Hair follicle dermal papilla cell (primary cell): ENCODE measurements around the gene ZNF513. TPM values are rescaled to one million over a fixed set of nuclear protein-coding genes. Genes with fewer than 3 reads are reported as not detected.

Experiments
- total RNA-seq: library from RNA; depleted of rRNA; stranded (reverse); fragments of >200 nt; gene quantifications from 2 replicates; pipeline ENCODE4 v1.2.3, GENCODE V29; 2012

The ZNF513 gene
- total RNA-seq: 11.8 and 14.1 TPM in 2 replicates

GRCh38 chr2:27380626-27381545 is at the start of gene ZNF513:
Gene ZNF513 (minus strand): TSS chr2:27380734. CDS start chr2:27380526, 208 bp downstream.

GRCh38 chr2:27428213-27428977 is 47.9 kb upstream of the ZNF513 start, which contains the start of gene NRBP1:
Gene NRBP1 (plus strand): TSS chr2:27428631. CDS start chr2:27433274, 4,643 bp downstream.

GRCh38 chr2:27409321-27410073 is 29.0 kb upstream of the ZNF513 start, which contains the start of gene PPM1G:
Gene PPM1G (minus strand): TSS chr2:27409591. CDS start chr2:27409422, 169 bp downstream.

GRCh38 chr2:27370026-27370815 is 10.3 kb downstream of the ZNF513 start, which contains the start of the genes EIF2B4 and SNX17:
Gene EIF2B4 (minus strand): TSS chr2:27370338. CDS start chr2:27370314, 24 bp downstream.
Gene SNX17 (plus strand): TSS chr2:27370616. CDS start chr2:27370744, 128 bp downstream.

GRCh38 chr2:27356382-27357181 is 24.0 kb downstream of the ZNF513 start, which contains the start of gene GTF3C2:
Gene GTF3C2 (minus strand): TSS chr2:27356764. CDS start chr2:27343554, 13,210 bp downstream.

Other genes with a start within 250 kb of the ZNF513 start
- 43.2 and 45.2 TPM in 2 replicates for gene PREB, start 246.1 kb downstream of the ZNF513 start, total RNA-seq
- gene PRR30, start 241.3 kb downstream of the ZNF513 start, total RNA-seq: not detected in 2 replicates
- gene TCF23, start 231.7 kb downstream of the ZNF513 start, total RNA-seq: not detected in 2 replicates
- 153 TPM in 2 replicates for gene ATRAID, start 168.7 kb downstream of the ZNF513 start, total RNA-seq
- gene SLC5A6, start 168.5 kb downstream of the ZNF513 start, total RNA-seq: 17.0 and 19.8 TPM in 2 replicates
- gene CAD, start 163.4 kb downstream of the ZNF513 start, total RNA-seq: 33.2 and 44.8 TPM in 2 replicates
- gene SLC30A3, start 117.7 kb downstream of the ZNF513 start, total RNA-seq: not detected in 2 replicates
- gene DNAJC5G, start 105.3 kb downstream of the ZNF513 start, total RNA-seq: not detected in 2 replicates
- gene TRIM54, start 98.3 kb downstream of the ZNF513 start, total RNA-seq: not detected in 2 replicates
- gene UCN, start 72.3 kb downstream of the ZNF513 start, total RNA-seq: 0.81 and 0.85 TPM in 2 replicates
- 75.6 and 80.8 TPM in 2 replicates for gene MPV17, start 57.6 kb downstream of the ZNF513 start, total RNA-seq
- gene GTF3C2, start 24.0 kb downstream of the ZNF513 start, total RNA-seq: 29.7 and 32.4 TPM in 2 replicates
- 27.8 and 29.9 TPM in 2 replicates for gene EIF2B4, start 10.4 kb downstream of the ZNF513 start, total RNA-seq
- gene SNX17, start 10.1 kb downstream of the ZNF513 start, total RNA-seq: 161 and 169 TPM in 2 replicates
- 47.4 and 47.6 TPM in 2 replicates for gene PPM1G, start 28.9 kb upstream of the ZNF513 start, total RNA-seq
- 119 and 130 TPM in 2 replicates for gene NRBP1, start 47.9 kb upstream of the ZNF513 start, total RNA-seq
- 0.32 TPM in 1 of 2 replicates, not detected in the other for gene KRTCAP3, start 61.6 kb upstream of the ZNF513 start, total RNA-seq
- 21.6 and 32.0 TPM in 2 replicates for gene IFT172, start 109.0 kb upstream of the ZNF513 start, total RNA-seq
- 13.1 and 17.1 TPM in 2 replicates for gene FNDC4, start 114.5 kb upstream of the ZNF513 start, total RNA-seq
- 0.32 and 0.36 TPM in 2 replicates for gene GCKR, start 116.1 kb upstream of the ZNF513 start, total RNA-seq
- gene ZNF512, start 202.3 kb upstream of the ZNF513 start, total RNA-seq: 34.4 and 38.7 TPM in 2 replicates
- 0.81 and 0.85 TPM in 2 replicates for gene CCDC121, start 248.3 kb upstream of the ZNF513 start, total RNA-seq
- gene GPN1, start 248.3 kb upstream of the ZNF513 start, total RNA-seq: 26.1 and 27.6 TPM in 2 replicates